ENCODE data around the gene MTCH2.

The MTCH2 gene

DNA sequence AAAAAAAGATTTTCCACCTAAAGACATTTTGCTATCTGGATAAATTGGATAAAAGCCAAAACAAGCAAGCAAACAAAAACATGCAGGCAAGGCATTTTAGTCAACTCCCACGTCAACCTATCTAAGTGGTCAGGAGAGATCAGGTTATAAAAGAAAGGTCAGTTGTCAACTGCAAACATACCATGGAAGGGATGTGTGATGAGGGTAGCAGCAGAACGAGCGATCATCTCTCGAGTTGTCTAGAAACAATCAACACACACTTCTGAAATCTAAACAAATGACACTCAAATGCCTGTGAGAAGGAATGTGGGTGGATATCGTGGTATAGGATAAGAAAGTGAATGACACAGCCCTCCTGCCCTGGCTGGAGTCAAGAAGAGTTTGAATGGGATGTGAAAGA is 10.9 kb downstream of the MTCH2 start:
- no peak for DNase-seq

DNA sequence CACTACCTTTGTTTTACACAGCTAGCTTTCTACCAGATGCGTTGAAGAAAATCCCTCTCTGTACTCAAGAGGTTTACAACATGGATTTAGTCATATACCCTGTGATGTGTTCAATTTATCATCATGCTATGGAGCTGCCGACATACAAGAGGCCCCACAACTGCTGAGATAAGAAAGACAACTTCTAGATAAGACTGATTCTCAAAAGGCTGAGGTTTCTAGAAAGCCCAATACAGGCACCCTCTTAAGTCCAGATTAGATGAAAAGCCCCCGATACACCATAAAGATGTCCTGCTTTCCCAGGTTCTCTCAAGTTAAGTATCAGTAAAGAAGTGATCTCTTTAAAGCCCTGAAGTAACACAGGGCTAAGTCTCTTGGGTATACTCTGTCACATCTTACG is 14.3 kb downstream of the MTCH2 start:
- no peak for DNase-seq

DNA sequence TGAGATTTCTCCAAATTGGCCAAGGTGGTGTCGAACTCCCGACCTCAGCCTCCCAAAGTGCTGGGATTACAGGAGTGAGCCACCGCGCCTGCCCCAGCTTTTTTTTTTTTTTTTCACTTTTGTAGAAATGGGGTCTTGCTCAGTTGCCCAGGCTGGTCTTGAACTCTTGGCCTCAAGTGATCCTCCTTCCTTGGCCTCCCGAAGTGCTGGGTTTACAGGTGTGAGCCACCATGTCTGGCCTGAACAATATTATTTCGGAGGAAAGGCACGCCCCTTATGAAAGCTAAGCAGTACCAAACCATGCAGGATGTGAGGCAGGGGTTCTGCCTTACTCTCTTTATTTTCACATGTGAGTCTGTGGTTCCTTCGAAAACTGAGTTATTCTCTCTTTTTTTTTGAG is 16.1 kb downstream of the MTCH2 start:
- no peak for DNase-seq

DNA sequence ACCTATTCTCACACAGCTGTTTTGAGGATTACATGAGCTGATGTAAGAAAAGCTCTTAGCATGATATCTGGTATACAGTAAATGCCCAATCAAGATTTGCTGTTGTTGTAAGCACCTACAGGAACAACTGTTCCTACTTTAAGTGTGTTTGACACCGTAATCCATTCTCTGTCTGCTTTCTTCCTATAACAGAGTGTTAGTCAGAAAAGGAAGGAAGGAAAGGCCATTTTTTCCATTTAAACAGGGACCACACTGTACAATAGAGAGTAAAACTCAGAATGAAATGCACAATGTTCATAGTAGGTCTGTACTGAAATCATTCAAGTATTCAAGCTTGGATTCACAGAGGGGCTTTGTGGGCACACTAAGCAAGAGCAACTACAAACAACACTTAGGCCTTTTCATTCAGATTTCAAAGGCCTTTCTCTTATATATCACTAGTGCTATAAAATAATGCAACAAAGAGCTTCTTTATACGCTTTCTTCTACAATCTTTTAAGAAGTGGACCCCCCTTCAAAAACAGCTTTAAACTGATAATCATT is 21.5 kb downstream of the MTCH2 start:
- DNase-seq, result no peak

DNA sequence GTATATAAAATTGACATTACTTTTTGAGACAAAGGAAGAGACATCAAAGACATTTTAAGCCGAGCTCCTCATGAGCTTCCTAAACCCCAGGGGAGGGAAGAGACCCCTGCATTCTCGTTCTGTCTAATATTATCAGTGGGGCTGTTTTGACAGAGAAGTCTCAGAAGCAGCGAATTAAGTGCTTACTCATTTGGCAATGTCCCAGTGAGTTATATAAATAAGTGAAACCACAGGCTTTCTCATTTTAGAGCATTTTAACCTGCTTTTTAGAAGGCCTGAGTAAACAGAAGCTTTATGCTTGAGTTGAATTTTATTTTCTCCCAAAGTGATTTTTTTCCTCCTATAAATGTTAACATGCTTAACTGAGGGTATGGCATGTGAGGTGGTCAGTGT is 24.9 kb downstream of the MTCH2 start:
- no peak for DNase-seq

DNA sequence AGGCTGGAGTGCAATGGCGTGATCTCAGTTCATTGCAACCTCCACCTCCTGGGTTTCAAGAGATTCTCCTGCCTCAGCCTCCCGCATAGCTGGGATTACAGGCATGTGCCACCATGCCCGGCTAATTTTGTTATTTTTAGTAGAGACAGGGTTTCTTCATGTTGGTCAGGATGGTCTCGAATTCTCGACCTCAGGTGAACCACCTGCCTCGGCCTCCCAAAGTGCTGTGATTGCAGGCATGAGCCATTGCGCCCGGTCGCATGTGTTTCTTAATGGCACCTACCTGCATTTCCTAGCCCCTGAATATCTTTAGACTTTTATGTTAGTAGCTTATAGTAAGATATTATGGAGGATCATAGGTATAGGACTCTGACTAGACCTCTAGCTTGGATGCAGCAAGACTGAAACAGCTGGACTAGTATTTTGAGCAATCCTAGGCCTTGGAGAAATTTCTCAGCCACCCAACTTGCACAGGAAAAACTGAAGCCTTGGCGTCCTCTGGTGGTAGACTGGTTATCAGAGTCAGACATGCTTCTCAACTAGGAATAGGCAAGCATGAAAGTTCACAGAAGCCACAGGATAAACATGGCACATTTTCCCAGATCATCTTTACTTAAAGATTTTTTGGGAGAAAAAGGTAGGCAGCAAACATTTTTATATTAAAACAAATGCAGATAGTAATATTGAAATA is 25.5 kb downstream of the MTCH2 start:
- no peak for DNase-seq

DNA sequence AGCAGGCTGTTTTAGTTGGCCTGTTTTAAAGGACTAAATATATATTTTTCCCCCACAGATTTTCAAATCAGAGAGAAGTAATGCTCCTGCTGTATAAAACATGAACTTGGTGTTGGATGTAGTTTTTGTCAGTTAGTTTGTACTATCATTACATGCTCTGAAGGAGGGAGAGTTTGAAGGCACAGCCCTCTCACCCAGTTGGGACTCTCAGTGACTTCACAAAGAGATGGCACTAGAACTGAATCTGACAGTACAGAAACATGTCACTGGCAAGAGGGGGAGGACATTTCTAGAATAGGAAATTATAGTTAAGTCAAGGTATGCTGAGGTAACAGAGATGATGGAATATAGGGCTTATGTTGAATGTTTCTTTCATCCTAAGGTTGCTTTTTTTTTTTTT is 27.1 kb downstream of the MTCH2 start:
- DNase-seq, result no peak

DNA sequence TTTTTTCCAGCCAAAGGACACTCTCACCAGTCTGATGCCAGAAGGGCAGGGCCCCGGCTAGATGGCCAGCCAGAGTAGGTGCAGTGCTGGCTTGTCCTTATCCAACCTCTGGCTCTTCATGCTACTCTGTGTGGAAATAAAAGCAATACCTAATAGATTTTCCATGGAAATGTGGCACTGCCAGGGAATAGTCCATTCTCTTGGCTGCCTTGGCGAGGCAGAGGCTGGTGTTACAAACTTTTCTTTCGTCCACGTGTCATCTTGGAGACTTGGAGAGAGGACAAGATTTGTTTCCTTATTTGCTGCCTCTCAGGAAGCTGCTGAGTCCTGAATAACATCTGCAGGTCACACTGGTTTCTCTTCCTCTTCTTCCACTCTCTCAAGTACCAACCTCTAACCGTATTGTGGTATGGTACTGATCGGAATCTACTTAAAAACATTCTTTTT is 31.0 kb downstream of the MTCH2 start:
- DNase-seq, result no peak

DNA sequence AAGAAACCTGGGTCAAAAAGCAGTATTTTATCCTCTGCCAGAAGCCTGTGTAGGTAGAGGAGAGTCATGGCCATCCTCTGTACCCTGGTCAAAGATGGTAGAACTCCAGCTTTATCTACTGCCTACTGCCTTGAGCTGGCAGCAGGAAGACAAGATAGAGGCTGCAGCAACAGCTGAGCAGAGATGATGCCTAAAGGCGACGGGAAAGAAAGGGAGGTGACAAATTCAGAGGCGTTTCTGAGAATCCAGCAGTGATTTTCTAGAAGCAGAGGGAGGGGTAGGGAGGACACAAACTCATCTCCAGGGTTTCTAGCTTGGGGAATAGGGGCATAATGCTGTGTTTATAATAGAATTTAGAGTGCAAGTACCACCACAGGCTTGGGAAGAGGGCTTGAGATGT is 32.7 kb downstream of the MTCH2 start:
- DNase-seq, result no peak

DNA sequence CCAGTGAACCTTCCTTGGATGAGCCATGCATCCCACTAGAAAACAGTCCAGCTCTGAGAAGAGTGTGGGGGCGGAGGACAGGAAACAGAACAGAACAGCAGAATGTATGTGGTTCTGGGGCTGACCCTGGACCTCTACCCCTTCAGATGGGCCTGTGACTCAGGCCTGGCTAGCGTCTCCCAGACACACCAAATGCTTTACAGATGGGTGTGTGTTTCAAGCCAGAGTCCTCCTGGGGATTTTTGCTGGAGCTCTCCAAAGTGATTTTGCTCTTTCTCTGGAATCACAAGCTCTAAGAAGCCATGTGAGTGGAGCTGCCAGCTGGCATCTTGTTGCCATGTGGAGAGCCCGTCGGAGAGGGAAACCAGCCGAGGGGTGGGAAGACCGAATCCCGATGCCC is 35.0 kb downstream of the MTCH2 start:
- no peak for DNase-seq

DNA sequence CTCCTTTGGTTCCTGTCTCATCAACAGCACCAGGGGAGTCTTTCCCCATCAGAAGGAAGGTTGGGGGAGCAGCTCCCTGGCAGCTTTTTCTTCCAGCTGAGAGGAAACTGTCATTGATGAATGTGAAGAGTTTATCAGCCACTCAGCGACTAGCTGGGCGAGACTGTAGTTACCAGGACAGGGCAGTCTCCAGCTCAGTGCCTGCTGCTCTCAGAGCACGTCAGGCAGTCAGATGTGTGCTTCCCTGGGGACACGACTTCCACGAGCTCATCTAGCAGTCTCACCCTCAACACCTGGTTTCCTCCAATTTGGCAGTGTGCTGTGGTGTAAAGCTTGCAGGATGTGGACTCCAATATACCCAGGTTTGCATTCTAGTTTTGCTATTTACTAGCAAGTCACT is 35.6 kb downstream of the MTCH2 start:
- DNase-seq, result no peak

DNA sequence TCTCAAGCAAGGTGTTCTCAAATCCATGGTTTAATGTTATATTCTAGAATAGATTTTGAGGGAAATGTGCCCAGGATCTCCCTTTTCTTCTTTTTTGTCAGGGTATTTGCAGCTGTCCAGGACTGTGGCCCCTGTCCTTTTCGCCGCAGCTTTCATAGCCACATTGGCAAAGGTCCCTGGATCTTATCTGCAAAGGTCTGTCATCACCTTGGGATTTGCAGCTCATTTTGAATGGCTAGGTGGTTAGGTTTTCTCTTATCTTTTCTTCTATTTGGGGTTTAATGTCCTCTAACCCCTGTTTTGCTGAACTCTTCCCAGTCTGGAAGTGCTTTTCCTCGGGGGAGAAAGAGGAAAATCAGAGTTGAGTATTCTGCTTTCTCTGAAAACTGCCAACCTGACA is 36.4 kb downstream of the MTCH2 start:
- DNase-seq, result no peak

DNA sequence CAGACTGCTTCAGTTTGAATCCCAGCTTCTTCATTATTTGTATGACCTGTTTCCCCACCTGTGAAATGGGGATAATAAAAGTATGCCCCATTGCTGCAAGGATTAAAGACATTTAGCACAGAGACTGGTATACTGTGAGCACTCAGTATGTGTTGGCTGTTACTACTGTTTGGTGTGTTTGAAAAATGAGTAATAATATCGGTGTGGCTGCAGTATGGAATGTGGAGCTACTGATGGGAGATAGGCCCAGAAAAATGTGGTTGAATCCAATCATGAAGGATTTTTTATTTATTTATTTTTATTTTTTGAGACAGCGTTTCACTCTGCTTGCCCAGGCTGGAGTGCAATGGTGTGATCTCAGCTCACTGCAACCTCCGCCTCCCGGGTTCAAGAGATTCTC is 39.1 kb downstream of the MTCH2 start:
- no peak for DNase-seq

DNA sequence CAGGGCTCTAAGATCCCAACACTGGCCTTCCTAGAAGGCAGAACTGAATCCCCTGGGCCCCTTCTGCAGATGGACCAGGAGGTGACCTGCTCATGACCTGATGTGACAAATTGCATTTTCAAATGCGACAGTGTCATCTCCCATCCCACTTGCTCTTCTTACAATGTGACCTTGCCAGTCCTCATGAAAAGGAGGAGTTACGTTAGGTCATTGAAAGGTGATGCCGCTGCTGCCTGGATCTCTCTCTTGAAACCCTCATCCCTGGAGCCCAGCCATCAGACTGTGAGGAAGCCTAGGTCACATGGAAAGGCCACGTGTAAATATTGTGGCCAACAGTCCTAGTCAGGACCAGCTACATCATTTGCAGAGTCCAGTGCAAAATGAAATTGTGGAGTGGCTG is 42.5 kb downstream of the MTCH2 start:
- no peak for DNase-seq

DNA sequence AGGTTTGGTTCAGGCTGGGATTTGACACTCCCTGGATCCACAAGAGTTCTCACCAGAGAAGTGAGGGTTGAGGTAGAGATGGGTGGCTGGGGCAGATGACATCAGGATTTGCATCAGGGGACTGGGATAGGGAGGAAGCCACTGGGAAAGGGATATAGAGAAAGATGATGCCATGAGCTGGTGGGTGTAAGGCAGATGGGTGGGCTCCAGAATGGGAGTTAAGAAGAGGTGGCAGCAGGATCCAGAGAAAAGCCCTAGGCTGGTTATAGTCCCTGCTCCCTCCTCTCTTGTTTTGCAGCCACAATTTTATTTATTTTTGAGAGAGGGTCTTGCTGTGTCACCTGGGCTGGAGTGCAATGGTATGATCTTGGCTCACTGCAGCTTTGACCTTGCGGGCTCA is 46.4 kb downstream of the MTCH2 start:
- DNase-seq, result no peak

DNA sequence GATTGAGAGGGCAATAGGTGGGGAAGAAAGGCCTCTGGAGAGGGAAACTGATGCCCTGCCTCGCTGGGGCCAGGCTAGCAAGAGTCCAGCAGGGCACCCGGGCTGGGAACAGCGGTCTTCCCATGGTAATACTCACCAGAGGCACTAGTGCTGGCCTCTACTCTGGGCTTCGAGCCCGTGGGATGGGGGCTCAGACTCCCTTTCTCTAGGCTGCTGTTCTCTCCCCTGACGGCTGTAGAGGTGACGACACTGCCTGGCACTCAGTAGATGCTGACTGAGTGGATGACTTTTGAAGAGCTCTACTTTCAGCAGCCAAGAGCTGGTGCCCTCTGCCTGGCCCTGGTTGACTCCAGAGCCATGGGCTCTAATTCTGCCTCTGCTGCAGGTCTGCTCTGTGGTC is 47.3 kb downstream of the MTCH2 start:
- no peak for DNase-seq

DNA sequence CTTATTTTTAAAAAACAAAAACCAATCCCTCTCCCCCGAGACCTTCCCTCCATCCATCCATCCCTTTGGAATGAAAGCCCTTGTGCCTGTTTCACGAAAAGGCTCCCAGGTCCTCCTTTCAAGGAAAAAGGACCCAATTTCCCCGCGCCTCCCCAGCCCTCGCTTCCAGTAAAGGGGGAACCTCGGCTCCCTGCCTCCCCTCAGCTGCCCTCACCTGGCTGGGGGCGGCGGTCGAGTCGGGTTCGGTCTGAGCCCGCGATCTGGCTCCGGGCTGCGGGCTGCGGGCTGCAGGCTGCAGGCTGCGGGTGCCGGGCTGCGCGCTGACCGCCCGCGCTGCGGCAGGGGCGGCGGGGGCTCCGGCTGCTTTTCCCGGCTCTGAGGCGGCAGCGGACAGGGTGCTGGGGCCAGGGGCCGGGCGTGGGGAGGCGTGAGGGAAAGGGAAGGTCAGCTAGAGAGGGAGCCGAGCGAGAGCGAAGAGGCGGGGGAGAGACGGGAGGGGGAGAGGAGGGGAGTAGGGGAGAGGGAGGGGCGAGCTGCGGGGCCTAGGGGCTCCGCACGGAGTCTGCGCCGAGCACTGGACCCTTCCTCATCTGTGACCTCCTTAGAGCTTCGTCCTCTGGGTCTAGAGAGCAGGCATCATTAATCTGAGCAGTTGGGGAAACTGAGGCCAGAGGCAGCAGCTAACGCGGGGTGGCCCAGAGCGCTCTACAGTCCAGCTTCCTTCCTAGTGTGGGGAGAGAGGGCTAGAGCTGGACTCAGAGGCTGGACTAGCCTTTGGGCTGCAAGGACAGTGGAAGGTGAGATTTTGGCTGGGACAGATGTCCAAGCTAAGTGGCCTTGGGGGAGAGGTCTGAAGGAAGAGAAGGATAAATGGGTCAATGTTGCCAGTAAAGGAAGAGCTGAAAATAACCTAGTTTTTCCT is 48.2 kb downstream of the MTCH2 start, which contains the start of gene C1QTNF4:
C1QTNF4 (minus strand) TSS at position 478 of the 922 bp plus-strand sequence. CDS start 3,601 bp downstream, outside the sequence.
- no peak for DNase-seq

DNA sequence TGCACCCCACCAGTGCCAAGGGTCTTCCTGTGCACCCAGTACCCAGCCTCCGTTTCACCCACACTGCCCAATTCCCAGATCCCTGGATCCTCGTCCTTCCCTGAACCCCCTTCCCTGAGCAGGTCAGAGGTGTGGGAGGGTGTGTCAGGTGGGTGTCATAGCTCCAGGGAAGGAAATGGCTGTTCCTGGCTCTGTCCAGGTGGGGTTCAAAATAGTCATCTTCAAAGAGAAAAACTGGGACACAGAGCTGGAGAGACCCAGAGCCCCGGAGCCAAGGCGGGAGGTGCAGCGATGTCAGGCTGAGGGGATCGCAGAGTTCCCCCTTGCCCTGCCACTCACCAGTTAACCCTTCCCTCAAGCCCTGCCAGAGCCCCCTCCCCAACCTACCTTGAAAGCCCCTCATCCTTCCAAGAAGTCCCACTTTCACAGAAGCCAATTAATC is 48.8 kb downstream of the MTCH2 start:
- no peak for DNase-seq

DNA sequence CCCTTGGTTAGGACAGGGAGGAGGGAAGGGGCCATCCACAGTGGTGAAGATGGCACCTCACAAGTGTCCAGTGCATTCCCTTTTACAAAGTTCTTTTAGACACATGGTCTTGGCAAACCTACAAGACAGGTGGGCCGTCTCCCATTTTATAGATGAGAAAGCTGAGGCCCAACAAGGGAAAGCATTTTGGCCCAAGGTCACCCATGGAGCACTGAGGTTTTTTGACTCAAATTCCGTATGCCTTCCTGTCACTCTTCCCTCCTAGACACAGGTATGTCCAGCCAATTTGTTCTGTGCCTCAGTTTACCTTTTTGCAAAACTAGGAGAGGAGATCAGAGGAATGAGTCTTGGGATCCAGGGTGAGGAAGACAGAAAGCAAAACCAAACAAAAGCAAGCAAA is 49.4 kb downstream of the MTCH2 start:
- no peak for DNase-seq

DNA sequence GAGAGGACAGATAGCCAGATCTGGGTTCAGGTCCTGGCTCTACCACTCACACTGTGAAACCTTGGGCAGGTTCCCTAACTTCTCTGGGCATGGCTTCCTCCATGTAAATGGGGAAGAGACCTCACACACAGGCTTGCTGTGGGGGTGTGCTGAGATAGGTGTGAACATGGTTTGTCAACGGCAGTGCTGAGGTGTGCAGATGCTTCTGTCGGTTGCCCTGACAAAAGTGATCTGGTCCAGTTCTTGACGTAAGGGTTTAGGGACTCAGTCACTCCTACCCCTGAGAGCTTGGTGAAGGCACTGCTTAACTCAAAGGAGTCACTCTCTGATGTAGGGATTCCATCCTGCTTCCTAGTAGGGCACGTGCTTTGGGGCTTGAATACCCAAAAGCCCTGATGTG is 50.1 kb downstream of the MTCH2 start:
- DNase-seq, result no peak

DNA sequence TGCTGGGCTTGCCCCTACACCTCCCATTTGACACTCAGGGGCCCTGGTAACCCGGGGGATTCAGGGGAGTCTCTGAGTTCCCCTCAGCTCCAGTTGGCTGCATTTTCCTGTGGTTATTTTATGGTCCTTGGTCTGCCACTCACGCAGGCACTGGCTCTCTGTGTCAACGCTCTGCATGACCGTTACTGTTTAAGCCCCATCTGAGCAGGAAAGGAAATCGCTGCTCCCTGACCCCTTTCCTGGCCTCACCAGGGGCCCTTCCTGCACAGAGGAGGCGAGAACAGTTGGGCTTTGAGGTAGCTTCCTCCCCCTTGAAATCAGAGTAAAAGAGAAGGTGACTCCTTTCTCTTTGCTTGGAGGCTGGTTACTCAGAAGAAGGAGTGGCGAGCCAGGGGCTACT is 50.6 kb downstream of the MTCH2 start:
- no peak for DNase-seq

DNA sequence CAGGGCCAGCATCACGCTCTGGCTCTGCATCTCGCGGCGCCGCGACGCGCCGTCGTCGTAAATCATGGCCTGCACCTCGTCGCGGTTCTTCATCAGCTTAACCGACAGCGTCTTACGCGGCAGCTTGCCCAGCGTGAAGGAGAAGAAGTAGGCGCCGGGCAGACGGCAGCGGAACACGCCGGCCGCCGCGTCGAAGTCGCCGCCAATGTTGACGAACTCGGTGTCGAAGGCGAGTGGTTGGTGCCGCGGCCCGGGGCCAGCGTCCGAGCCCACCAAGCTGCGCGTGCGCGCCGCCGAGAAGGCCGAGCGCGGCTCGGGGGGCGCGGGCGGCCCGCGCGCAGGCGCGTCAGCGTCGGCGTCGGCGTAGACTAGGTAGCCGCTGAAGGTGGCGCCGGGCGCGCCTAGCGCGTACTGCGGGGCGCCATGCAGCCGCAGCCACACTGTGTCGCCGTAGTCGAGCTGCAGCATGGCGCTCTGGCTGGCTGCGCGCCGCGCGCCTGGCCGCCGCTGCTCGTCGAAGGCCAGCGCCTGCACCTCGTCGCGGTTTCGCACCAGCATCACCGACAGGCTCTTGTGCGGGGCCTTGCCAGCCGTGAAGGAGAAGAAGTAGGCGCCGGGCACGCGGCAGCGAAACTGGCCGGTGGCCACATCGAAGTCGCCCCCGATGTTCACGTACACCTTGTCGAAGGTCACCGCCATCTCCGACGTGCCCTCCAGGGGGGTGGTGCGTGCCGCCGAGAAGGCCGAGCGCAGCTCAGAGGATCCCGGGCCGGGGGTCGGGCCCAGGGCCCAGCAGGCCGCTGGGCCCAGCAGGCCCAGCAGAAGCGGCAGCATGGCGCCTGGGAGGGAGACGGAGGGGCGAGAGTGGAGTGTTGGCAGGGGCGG is 52.1 kb downstream of the MTCH2 start:
- DNase-seq, result no peak

DNA sequence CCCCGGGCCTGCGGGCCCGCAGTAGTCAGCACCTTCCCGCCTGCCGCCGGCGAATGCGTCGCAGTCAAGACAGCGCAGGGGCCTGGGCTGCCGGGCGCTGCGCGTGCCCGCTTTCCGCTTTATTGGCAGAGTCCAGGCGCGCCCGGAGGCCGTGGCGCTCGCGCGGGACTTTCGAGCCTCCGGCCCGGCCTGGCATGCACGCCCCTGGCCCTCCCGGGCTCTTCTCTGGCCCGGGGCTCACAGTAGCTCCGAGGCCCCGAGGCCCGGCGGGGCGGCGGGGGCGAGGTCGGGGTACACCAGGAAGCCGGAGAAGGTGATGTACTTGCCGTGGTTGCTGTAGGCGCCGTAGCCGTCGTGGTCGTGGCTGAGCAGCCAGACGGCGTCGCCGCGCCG is 52.8 kb downstream of the MTCH2 start:
- no peak for DNase-seq

Data from stimulated activated CD4-positive, alpha-beta T cell treated with anti-CD3 and anti-CD28 coated beads, Interleukin-4, amount 100 ng/mL, for 1 hour (primary cell).